ENCODE results near the gene ANAPC5. TPM values are rescaled to one million over a fixed set of nuclear protein-coding genes. Genes with fewer than 3 reads are reported as not detected.

ANAPC5 gene
- total RNA-seq, 2 donors from 2014 or later = 70.6 to 86.2 TPM

DNA sequence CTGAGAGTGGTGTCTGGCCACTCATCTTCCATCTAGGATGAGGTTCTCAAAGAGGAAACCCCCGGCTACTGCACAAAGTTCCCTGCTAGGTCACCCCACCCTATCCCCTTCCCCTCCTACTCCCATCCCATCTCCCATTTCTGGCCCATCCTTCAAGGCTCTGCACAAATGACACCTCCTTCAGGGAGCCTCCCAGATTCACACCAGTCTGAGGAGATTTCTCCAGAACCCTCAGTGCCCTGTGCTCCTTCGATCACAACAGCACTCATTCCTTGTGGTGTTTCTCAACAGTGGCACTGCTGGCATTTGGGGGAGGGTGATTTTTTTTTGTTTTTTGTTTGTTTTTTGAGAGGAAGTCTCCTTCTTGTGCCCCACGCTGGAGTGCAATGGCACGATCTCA, 58.6 kb downstream of the ANAPC5 start:
- intact Hi-C loops (cut with DNase I) = no loop called here
- peaks cover 8% of the 10 kb centered on the region for H3K4me1 ChIP-seq

DNA sequence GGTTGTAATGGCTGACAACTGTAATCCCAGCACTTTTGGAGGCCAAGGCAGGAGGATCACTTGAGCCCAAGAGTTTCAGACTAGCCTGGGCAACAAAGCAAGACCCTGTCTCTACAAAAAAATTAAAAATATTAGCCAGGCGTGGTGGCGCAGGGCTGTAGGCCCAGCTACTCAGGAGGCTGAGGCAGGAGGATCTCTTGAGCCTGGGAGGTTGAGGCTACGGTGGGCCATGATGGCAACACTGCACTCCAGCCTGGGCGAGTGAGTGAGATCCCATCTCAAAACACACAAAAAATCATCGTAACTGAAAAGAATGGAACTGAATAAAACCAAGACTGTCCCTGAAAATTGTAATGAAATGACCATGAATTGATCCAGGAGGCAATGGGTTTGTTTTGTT, 61.8 kb downstream of the ANAPC5 start:
- Histone ChIP-seq H3K36me3 (no peaks in the 10 kb centered on the region), H3K27ac (no peak overlapping the region), H3K27me3 (no peaks in the 10 kb centered on the region), H3K4me1 (peaks cover 7% of the 10 kb centered on the region), H3K4me3 (no peak overlapping the region), H3K9ac (ENCODE audit: low read depth in 2 of 2, low read length in 2 of 2) (no peak overlapping the region), H3K9me3 (no peaks in the 10 kb centered on the region)
- no peak for DNase-seq
- TF ChIP-seq, protein P1, sequence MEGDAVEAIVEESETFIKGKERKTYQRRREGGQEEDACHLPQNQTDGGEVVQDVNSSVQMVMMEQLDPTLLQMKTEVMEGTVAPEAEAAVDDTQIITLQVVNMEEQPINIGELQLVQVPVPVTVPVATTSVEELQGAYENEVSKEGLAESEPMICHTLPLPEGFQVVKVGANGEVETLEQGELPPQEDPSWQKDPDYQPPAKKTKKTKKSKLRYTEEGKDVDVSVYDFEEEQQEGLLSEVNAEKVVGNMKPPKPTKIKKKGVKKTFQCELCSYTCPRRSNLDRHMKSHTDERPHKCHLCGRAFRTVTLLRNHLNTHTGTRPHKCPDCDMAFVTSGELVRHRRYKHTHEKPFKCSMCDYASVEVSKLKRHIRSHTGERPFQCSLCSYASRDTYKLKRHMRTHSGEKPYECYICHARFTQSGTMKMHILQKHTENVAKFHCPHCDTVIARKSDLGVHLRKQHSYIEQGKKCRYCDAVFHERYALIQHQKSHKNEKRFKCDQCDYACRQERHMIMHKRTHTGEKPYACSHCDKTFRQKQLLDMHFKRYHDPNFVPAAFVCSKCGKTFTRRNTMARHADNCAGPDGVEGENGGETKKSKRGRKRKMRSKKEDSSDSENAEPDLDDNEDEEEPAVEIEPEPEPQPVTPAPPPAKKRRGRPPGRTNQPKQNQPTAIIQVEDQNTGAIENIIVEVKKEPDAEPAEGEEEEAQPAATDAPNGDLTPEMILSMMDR (IDR thresholded peaks at IDR 0.05) = no peak
- intact Hi-C loops (cut with DNase I) = no loop called here

More for the DNA sequence above, 58.6 kb downstream of the ANAPC5 start:
- H3K36me3 ChIP-seq = no peaks in the 10 kb centered on the region
- no peak overlapping the region for H3K4me3 ChIP-seq
- H3K9ac ChIP-seq (ENCODE audit: low read depth in 2 of 2, low read length in 2 of 2) = no peak overlapping the region
- DNase-seq = no peak
- H3K27ac ChIP-seq = no peak overlapping the region
- TF ChIP-seq, protein P1 (IDR thresholded peaks at IDR 0.05) = no peak
- no peaks in the 10 kb centered on the region for H3K27me3 ChIP-seq
- no peaks in the 10 kb centered on the region for H3K9me3 ChIP-seq

DNA sequence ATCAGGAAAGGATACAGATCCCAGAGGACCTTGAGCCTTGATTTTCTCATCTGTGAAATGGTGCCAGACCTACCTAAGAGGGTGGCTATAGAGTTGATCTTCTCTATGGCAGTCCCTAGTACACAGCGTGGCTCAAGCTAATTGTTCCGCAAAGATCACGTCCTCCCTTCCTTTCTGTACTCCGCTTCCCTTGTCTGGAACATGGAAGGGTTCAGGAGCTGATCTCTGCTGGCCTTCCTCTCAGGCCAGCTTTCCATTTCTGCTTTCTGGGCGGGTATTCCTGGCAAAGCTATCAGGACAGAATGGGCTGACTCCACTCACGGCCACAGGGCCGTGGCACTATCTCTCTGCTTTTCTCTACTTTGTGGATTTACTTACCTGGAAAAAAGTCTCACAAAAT, 62.2 kb downstream of the ANAPC5 start:
- no peak overlapping the region for H3K4me3 ChIP-seq
- H3K36me3 ChIP-seq = no peaks in the 10 kb centered on the region
- H3K9me3 ChIP-seq = no peaks in the 10 kb centered on the region
- no peak overlapping the region for H3K9ac ChIP-seq (ENCODE audit: low read depth in 2 of 2, low read length in 2 of 2)
- no peak overlapping the region for H3K27ac ChIP-seq
- H3K27me3 ChIP-seq = no peaks in the 10 kb centered on the region
- H3K4me1 ChIP-seq = peaks cover 2% of the 10 kb centered on the region
- intact Hi-C loops (cut with DNase I) = no loop called here
- TF ChIP-seq, protein P1 (IDR thresholded peaks at IDR 0.05) = no peak
- no peak for DNase-seq

DNA sequence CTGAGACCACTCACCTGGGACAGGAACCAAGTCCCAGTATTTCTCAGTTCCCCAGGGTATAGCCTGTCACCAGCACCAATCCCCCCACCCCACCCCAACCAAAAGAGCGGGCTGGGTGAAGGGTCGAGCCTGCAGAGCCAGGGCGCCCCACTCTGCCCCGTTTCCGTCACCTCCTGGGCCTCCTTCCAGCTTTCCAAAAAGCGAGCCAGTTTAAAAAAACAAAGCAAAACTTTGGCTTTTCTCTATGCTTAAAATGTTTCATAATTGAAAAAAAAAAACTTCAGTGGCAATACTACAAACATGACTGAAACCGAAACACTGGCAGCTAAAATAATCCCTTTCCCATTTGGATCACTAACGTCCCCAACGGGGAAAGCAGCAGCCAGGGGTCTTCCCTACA, 63.2 kb downstream of the ANAPC5 start:
- Histone ChIP-seq H3K9ac (ENCODE audit: low read depth in 2 of 2, low read length in 2 of 2) (no peak overlapping the region), H3K27me3 (no peaks in the 10 kb centered on the region), H3K36me3 (no peaks in the 10 kb centered on the region), H3K27ac (no peak overlapping the region), H3K9me3 (no peaks in the 10 kb centered on the region), H3K4me1 (no peaks in the 10 kb centered on the region), H3K4me3 (no peak overlapping the region)
- peak; percentile 33 for DNase-seq
- TF ChIP-seq, protein P1 (IDR thresholded peaks at IDR 0.05) = no peak
- intact Hi-C loops (cut with DNase I) = no loop called here

DNA sequence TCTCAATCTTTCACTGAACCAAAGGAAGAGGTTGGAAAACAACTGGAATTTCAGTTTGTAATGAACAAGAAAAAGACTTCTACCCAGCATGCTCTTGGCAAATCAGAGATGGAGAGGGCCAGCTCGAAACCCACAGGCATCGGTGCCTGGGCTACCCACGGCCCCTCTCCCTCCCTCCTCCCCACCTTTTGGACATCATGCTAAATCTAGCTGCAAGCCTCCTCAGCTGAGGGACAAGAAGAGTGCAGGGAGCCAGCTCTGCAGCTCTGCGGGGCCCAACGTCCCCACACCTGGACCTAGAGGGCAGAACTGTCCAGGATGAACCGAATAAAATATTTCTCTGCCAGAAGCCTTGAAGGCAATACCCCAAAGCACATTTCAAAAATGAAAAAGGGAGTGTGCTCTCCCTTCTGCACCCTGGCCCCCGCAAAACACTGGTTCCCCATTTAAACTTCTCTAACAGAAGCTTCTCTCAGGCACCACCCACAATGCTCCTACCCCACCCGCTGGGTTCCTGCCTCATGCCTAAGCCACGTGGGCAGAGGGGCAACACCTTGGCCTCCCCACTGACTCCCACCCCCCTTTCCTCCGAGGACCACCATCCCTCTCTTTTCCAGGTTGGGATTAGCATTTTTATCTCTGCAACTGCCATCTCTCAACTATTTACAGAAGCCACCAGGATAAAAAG, 63.9 kb downstream of the ANAPC5 start:
- no peak overlapping the region for H3K27ac ChIP-seq
- no peak overlapping the region for H3K4me3 ChIP-seq
- H3K27me3 ChIP-seq = no peaks in the 10 kb centered on the region
- no peak overlapping the region for H3K9ac ChIP-seq (ENCODE audit: low read depth in 2 of 2, low read length in 2 of 2)
- no peaks in the 10 kb centered on the region for H3K9me3 ChIP-seq
- intact Hi-C loops (cut with DNase I) = no loop called here
- H3K4me1 ChIP-seq = no peaks in the 10 kb centered on the region
- TF ChIP-seq, protein P1 (IDR thresholded peaks at IDR 0.05) = no peak
- no peaks in the 10 kb centered on the region for H3K36me3 ChIP-seq
- no peak for DNase-seq
